GM21360 (cell line): ENCODE measurements around the gene TBC1D22A.
"Not testable (repeated sequence)": the region's sequence is repeated elsewhere in the genome, so short reads cannot be mapped to it uniquely, and the experiment has no call there.

ENCODE experiments used
- ATAC-seq: cut with Tn5 transposase; IDR thresholded peaks from one replicate; pipeline ENCODE4 v1.9.1; 2021; ENCODE audit warnings: mild to moderate bottlenecking, moderate library complexity; ENCODE audit not compliant: unreplicated experiment

The TBC1D22A gene

GRCh38 chr22:47111626-47112581, 349.5 kb downstream of the TBC1D22A start:
- ATAC-seq = no peak

DNA sequence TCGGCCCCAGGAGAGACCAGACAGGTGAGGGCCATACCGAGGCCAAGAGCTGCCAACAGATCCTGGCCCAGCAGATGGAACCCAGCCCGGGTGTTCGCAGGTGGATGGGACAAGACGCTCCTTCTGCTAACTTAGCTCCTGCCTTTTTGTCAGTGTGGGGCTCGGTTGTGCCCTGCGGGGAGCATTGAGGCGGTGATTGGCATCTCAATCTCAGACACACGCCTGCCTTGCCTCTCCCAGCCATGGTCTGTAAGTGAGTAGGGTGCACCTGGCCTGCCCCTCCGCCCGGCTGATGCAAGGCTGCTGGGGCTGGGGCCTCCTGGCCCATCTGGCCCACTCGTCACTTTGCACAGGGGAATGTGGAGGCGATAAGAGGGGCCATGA, 350.1 kb downstream of the TBC1D22A start:
- ATAC-seq = no peak

DNA sequence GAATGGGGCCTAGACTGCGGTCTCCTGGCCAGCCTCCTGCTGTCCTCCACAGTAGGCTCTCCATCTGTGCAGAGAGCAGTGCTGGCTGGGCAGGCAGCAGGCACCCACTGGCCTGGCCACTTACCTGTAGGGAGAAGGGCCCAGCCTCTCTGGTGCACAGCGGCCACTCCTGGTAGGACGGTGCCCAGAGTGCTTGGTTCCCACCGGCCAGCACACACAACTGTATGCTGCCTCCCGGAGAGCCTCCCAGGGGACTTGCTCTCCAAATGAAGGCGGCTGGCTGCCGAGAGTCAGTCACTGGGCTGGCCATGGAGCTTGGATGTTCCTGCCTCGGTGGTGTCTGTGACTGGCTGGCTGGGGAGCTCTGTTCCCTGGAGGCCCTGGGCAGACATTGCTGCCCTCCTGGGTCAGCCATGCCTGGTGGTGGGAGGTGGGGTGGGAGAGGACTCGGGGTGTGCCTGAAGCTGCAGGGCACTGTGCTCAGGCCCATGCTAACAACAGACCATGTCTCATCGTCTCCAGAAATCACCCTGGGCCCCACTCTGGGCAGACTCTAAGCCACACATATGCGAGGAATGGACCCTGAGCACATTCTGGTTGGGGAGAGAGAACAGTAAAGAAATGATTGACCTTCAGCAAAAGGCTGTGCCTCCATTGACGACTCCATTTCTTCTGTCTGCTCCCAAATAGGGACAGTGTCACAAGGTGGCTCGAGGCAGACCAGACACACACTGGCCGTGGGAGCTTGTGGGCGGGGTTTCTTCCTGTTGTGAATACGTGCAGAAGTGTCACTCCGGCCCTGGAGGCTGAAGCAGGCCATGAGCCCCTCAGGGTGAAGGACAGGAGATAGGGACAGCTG, 350.8 kb downstream of the TBC1D22A start:
- ATAC-seq = no peak

DNA sequence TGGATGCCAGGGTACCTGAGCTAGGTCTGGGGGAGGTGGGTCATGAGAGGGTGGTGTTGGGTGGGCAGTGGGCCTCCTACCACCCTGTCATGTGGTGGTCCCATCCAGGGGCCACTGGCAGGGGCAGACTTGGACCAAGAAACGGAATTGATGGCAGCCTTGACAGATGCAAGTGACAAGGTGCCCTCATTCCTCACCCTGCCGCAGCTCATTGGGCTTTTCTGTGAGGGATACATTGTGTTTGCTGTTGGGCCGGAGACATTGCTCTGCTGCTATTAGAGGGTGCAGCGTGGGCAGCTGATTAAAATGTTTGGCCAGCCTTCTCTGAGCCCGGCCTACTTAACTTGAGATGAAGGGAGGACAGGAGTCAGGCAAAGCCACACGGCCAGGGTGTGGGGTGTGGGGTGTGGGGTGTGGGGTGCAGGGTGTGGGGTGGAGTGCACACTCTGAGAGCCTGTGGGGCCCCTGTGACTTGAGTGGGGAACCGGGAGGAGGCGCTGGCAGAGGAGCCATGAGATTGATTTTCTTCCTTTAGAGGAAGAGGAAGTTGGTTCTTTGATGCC, 351.5 kb downstream of the TBC1D22A start:
- no peak for ATAC-seq

DNA sequence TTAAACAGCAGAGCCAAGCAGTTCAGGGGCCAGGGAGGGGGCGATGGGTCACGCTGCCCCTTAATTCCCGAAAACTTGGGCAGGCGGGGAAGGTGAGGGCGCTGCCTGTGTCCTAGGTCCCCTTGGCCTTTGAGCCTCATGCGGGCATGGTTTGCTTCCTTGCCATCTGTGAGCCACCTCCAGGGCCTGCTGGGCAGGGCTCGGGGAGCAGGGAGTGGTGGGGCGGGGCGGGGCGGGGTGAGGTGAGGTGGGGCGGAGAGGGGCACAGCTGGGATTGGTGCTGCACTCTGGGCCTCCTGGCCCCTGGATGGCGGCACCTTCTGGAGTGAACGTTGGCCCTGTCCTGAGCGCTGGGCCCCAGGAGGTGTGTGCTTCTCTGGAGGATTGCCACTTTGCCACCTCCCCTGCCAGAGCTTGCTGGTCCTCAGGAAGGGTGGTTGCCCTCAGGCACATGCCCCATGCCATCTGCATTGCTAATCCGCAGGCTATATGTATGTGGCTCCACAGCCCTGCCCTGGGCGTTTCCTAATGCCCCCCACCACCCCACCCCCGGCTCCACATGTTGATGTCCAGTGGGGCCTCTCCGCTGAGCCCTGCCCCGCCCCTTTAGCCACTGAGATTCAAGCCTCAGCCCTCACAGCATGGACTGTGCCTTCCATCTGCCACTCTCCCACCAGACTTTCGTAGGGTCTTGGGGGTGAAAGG, 352.5 kb downstream of the TBC1D22A start:
- no peak for ATAC-seq

DNA sequence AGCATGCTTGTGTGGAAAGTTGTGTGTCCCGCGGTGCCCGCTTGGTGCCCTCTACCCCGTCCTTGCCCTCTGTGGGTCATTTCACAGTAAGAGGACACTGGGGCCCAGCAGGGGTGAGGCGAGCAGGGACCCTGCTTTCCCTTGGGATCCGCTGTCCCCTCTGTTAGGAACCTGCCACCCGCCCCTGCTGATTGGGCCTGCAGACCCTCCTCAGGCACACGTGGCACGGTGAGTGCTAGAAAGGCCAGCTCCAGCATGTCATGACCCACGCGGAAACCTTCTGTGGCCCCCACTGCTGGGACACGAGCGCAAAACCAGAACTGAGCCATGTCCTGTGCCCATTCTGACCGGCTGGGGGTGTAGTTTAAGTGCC, 353.1 kb downstream of the TBC1D22A start:
- ATAC-seq = no peak

GRCh38 chr22:47115921-47116320, 353.5 kb downstream of the TBC1D22A start:
- ATAC-seq = no peak

DNA sequence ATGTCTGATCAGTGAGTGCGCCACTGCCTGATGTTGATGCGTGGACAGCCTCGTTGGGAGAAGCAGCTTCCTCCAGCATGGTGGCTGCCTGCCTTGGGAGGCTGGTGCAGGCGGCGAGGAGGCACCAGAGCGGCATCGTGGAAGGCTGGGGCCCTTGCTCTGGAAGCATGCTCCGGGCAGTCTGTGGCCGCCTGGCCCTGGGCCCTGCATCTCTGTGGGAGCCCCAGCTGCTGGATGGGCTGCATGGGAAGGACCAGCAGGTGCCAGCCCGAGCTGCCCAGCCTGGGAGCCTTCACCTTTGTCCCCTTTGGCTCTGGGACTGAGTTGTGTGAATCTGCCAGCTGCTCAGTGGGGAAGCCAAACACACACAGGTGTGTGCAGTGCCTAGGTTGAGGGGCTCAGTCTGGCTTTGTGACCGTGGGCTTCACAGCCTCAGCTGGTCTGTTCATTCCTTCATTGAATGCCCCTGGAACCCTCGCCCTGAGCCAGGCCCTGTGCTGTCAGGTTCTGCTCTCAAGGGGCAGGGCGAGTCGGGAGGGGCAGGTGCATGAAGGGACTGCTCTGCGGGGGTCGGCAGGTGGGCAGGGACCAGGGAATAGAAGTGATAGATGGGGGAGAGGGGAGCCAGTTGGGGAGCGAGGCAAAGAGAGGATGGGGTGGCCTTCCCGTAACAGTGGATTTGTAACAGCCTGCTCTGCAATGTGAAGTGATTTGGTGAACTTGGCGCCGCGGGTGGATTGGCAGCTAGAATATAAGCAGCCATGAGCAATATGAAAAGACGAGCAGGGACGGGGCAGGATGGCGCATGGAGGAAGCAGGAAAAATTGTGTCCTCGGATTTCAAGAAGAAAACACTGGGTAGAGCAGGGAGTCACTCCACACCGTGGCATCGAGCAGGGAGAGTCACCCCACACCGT, 354.2 kb downstream of the TBC1D22A start:
- ATAC-seq = no peak

- not testable (repeated sequence) for ATAC-seq
These were observed 355.0 kb downstream of the TBC1D22A start for GRCh38 chr22:47117442-47117841.

DNA sequence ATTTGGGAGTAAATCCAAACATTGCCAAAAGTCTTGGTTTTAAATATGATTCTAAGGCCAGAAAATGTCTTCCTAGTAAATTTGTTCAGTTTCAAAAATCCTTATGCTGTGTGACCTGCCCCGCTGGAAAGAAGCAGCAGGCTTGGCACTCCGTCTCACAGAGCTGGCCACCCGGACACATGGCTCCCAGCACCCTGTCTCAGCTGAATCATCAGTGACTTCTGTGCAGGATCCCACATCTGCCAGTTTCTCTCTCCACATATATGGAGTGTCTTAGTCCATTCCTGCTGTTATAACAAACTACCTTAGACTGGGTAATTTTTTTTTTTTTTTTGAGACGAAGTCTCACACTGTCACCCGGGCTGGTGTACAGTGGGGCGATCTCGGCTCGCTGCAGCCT, 356.7 kb downstream of the TBC1D22A start:
- no peak for ATAC-seq

DNA sequence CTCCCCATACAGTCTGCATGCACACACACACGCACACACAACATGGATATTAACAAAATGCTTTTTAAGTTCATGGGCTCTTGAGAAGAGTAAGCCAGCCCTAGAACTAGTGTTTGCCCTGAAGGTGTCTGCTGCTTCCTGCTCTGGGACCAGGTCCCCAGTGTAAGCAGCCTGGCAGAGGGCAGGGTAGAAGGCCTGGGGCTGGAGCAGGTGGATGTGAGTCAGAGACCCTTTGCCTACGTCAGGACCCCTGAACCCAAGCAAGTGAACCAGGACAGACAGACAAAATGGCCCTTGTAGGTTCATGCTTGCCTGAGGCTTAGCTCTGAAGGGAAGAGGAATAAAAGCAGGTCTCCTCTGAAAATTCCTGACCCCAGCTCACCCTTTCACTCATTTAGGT, 357.9 kb downstream of the TBC1D22A start:
- no peak for ATAC-seq

DNA sequence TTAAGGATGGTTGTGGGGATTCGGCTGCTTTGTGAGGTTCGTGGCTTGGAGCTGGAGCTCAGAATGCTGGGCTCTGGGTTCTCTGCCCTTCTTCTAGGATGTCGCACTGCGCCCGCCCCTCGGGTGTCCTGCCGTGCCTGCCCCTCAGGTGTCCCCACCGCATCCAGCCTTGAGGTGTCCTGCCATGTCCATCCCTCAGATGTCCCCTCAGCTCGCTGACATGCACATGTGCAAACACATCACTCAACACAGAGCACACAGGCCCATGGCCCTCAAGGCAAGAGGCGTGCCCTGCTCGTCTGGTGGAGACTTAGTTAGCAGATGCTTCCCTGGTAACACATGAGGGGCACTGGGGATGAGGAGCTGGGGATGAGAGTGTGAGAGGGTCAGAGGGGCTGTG, 359.3 kb downstream of the TBC1D22A start:
- ATAC-seq = no peak

DNA sequence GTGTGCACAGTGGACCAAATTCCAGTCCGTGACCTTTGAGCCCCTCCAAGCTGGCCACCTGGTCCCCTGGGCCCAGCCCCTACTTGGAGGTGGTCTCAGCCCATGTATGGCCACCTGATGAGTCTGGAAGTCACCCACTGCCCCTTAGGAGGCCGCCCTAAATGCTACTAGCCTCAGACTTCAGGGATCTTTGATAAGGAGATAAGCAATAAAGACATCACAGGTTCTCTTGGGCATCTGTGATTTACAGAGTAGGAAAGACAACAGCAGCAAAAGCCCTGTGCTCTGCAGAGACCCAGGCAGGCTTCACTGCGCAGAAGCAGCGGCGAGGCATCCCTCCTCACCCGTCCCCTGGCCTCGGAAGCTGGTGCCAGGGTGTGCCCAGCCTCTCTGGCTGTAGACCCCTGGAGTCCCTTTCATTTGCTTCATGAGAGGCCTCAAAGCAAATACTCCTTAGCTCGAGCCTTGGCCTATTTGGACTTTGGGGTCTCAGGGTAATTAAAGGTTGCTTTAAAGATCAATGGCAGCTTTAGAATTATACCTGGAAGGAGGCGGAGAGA, 360.1 kb downstream of the TBC1D22A start:
- no peak for ATAC-seq

- no peak for ATAC-seq
These were observed 360.8 kb downstream of the TBC1D22A start for GRCh38 chr22:47123006-47123826.

GRCh38 chr22:47123827-47124442, 361.5 kb downstream of the TBC1D22A start:
- no peak for ATAC-seq

GRCh38 chr22:47124451-47124881, 362.0 kb downstream of the TBC1D22A start:
- ATAC-seq = no peak

GRCh38 chr22:47124961-47125360, 362.5 kb downstream of the TBC1D22A start:
- ATAC-seq = no peak

DNA sequence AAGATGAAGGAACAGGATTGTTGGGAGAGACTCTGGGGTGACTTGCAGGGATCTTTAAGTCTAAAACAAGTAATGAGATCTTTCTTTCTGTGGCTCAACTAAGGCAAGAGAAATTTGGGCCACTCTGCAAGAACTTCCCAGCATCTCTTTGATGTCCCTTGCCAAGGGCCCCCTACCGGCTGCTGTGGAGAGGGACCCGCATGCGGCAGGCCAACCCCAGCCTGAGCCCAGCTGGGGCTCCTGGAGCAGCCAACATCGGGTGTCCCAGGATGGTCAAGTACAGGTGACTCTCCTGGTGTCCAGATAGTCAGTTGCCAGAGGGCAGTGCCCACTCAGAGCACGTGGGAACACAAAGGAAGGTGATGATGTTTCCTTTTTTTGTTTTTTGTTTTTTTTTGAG, 363.2 kb downstream of the TBC1D22A start:
- ATAC-seq = no peak
